ENCODE results near the gene TBC1D26.
"Not testable (repeated sequence)": the region's sequence is repeated elsewhere in the genome, so short reads cannot be mapped to it uniquely, and the experiment has no call there.

TBC1D26 gene

GRCh38 chr17:15780188-15780587, 48.1 kb downstream of the TBC1D26 start:
- Histone ChIP-seq H3K9me3 (ENCODE audit: insufficient read depth, low read length) (no peaks in the 10 kb centered on the region), H4K20me1 (ENCODE audit: insufficient read depth, low read length) (no peaks in the 10 kb centered on the region), H3K9ac (ENCODE audit: low read length) (no peak overlapping the region), H3K27me3 (ENCODE audit: low read depth, low read length) (no peaks in the 10 kb centered on the region), H3K4me3 (ENCODE audit: low read length) (no peak overlapping the region), H3K4me2 (ENCODE audit: low read length) (no peak overlapping the region), H2AFZ (ENCODE audit: low read depth, low read length) (no peak overlapping the region), H3K79me2 (ENCODE audit: low read length) (no peaks in the 10 kb centered on the region), H3K4me1 (ENCODE audit: low read length) (no peaks in the 10 kb centered on the region), H3K36me3 (replicated peaks; ENCODE audit: low read depth, low read length) (no peaks in the 10 kb centered on the region), H3K27ac (ENCODE audit: low read length) (no peak overlapping the region)
- TF ChIP-seq EZH2phosphoT487 (IDR thresholded peaks at IDR 0.05; ENCODE audit: low read depth) (no peak), CTCF (IDR thresholded peaks at IDR 0.05; ENCODE audit: low read depth, low read length) (no peak)

- H3K36me3 ChIP-seq (replicated peaks; ENCODE audit: low read depth, low read length): no peaks in the 10 kb centered on the region
- H2AFZ ChIP-seq (ENCODE audit: low read depth, low read length): no peak overlapping the region
- H3K27ac ChIP-seq (ENCODE audit: low read length): no peak overlapping the region
- H3K27me3 ChIP-seq (ENCODE audit: low read depth, low read length): no peaks in the 10 kb centered on the region
- H3K4me1 ChIP-seq (ENCODE audit: low read length): no peaks in the 10 kb centered on the region
- H3K9me3 ChIP-seq (ENCODE audit: insufficient read depth, low read length): no peaks in the 10 kb centered on the region
- TF ChIP-seq EZH2phosphoT487 (IDR thresholded peaks at IDR 0.05; ENCODE audit: low read depth): no peak
- no peak for TF ChIP-seq CTCF (IDR thresholded peaks at IDR 0.05; ENCODE audit: low read depth, low read length)
- H4K20me1 ChIP-seq (ENCODE audit: insufficient read depth, low read length): no peaks in the 10 kb centered on the region
- H3K4me2 ChIP-seq (ENCODE audit: low read length): no peak overlapping the region
- no peak overlapping the region for H3K4me3 ChIP-seq (ENCODE audit: low read length)
- H3K9ac ChIP-seq (ENCODE audit: low read length): no peak overlapping the region
- no peaks in the 10 kb centered on the region for H3K79me2 ChIP-seq (ENCODE audit: low read length)
Measured at GRCh38 chr17:15782866-15783265, 50.8 kb downstream of the TBC1D26 start.

- no peaks in the 10 kb centered on the region for H3K79me2 ChIP-seq (ENCODE audit: low read length)
- H3K9ac ChIP-seq (ENCODE audit: low read length): no peak overlapping the region
- H3K4me1 ChIP-seq (ENCODE audit: low read length): no peaks in the 10 kb centered on the region
- H3K36me3 ChIP-seq (replicated peaks; ENCODE audit: low read depth, low read length): no peaks in the 10 kb centered on the region
- H3K4me2 ChIP-seq (ENCODE audit: low read length): no peak overlapping the region
- TF ChIP-seq CTCF (IDR thresholded peaks at IDR 0.05; ENCODE audit: low read depth, low read length): no peak
- TF ChIP-seq EZH2phosphoT487 (IDR thresholded peaks at IDR 0.05; ENCODE audit: low read depth): no peak
- no peak overlapping the region for H3K27ac ChIP-seq (ENCODE audit: low read length)
- no peaks in the 10 kb centered on the region for H3K9me3 ChIP-seq (ENCODE audit: insufficient read depth, low read length)
- H3K4me3 ChIP-seq (ENCODE audit: low read length): no peak overlapping the region
- no peak overlapping the region for H2AFZ ChIP-seq (ENCODE audit: low read depth, low read length)
- H4K20me1 ChIP-seq (ENCODE audit: insufficient read depth, low read length): no peaks in the 10 kb centered on the region
- no peaks in the 10 kb centered on the region for H3K27me3 ChIP-seq (ENCODE audit: low read depth, low read length)
Measured at GRCh38 chr17:15783461-15783860, 51.4 kb downstream of the TBC1D26 start.

GRCh38 chr17:15784351-15784750, 52.3 kb downstream of the TBC1D26 start:
- not testable (repeated sequence) for H3K4me3 ChIP-seq (ENCODE audit: low read length); H3K27me3 ChIP-seq (ENCODE audit: low read depth, low read length); H3K36me3 ChIP-seq (replicated peaks; ENCODE audit: low read depth, low read length); H3K9ac ChIP-seq (ENCODE audit: low read length); H3K4me1 ChIP-seq (ENCODE audit: low read length); H2AFZ ChIP-seq (ENCODE audit: low read depth, low read length); H3K27ac ChIP-seq (ENCODE audit: low read length); H3K4me2 ChIP-seq (ENCODE audit: low read length); H3K79me2 ChIP-seq (ENCODE audit: low read length); H4K20me1 ChIP-seq (ENCODE audit: insufficient read depth, low read length); H3K9me3 ChIP-seq (ENCODE audit: insufficient read depth, low read length)

- H3K27ac ChIP-seq (ENCODE audit: low read length); H3K4me2 ChIP-seq (ENCODE audit: low read length): not testable (repeated sequence)
Measured at GRCh38 chr17:15787363-15788075, 55.4 kb downstream of the TBC1D26 start.

GRCh38 chr17:15788365-15788764, 56.3 kb downstream of the TBC1D26 start:
- H3K79me2 ChIP-seq (ENCODE audit: low read length); H3K36me3 ChIP-seq (replicated peaks; ENCODE audit: low read depth, low read length); H3K27ac ChIP-seq (ENCODE audit: low read length); H3K4me1 ChIP-seq (ENCODE audit: low read length); H2AFZ ChIP-seq (ENCODE audit: low read depth, low read length); H3K4me2 ChIP-seq (ENCODE audit: low read length); H4K20me1 ChIP-seq (ENCODE audit: insufficient read depth, low read length); H3K9ac ChIP-seq (ENCODE audit: low read length); H3K9me3 ChIP-seq (ENCODE audit: insufficient read depth, low read length); H3K27me3 ChIP-seq (ENCODE audit: low read depth, low read length); H3K4me3 ChIP-seq (ENCODE audit: low read length): not testable (repeated sequence)

More at GRCh38 chr17:15787363-15788075, 55.4 kb downstream of the TBC1D26 start:
- H3K27me3 ChIP-seq (ENCODE audit: low read depth, low read length); H3K4me3 ChIP-seq (ENCODE audit: low read length); H3K9me3 ChIP-seq (ENCODE audit: insufficient read depth, low read length); H3K4me1 ChIP-seq (ENCODE audit: low read length); H4K20me1 ChIP-seq (ENCODE audit: insufficient read depth, low read length); H3K79me2 ChIP-seq (ENCODE audit: low read length); H3K9ac ChIP-seq (ENCODE audit: low read length); H3K36me3 ChIP-seq (replicated peaks; ENCODE audit: low read depth, low read length); H2AFZ ChIP-seq (ENCODE audit: low read depth, low read length): not testable (repeated sequence)
